Testis (tissue), 2 donors: ENCODE results near the gene CAMSAP3.

Experiments
- POLR2A ChIP-seq: fragments of 450-650 bp; IDR thresholded peaks from one replicate; pipeline ENCODE4 v1.6.1; 2017; ENCODE audit warnings: antibody characterized with exemption, mild to moderate bottlenecking, moderate library complexity
- TF ChIP-seq, protein P1 (sequence below), 3 experiments: fragments of 450-650 bp in 2 of 3; fragments of 200-600 bp in 1 of 3; sonication (generic) in 1 of 3; IDR thresholded peaks; one replicate each; pipeline ENCODE4 v1.5.1; 2016 to 2019; ENCODE audit warnings: antibody characterized with exemption in 3 of 3, mild to moderate bottlenecking in 2 of 3, moderate library complexity in 1 of 3

GRCh38 chr19:7545904-7546303, 49.8 kb upstream of the CAMSAP3 start:
- TF ChIP-seq POLR2A = no peak
- TF ChIP-seq, protein P1, sequence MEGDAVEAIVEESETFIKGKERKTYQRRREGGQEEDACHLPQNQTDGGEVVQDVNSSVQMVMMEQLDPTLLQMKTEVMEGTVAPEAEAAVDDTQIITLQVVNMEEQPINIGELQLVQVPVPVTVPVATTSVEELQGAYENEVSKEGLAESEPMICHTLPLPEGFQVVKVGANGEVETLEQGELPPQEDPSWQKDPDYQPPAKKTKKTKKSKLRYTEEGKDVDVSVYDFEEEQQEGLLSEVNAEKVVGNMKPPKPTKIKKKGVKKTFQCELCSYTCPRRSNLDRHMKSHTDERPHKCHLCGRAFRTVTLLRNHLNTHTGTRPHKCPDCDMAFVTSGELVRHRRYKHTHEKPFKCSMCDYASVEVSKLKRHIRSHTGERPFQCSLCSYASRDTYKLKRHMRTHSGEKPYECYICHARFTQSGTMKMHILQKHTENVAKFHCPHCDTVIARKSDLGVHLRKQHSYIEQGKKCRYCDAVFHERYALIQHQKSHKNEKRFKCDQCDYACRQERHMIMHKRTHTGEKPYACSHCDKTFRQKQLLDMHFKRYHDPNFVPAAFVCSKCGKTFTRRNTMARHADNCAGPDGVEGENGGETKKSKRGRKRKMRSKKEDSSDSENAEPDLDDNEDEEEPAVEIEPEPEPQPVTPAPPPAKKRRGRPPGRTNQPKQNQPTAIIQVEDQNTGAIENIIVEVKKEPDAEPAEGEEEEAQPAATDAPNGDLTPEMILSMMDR (IDR thresholded peaks at IDR 0.05) = no peak
